Panc1 (cell line): ENCODE data around the gene SCYL3. TPM values are rescaled to one million over a fixed set of nuclear protein-coding genes. Genes with fewer than 3 reads are reported as not detected.

Experiments used
- ATAC-seq: fragments of 200-7000 bp; cut with Tn5 transposase; 2 replicates; pipeline ENCODE4 v1.9.1; 2020; ENCODE audit warnings: mild to moderate bottlenecking, moderate library complexity
- BruUV-seq: library from RNA; stranded (reverse); fragments of 400-500 nt; replicated peaks from 2 replicates; lab custom pipeline; 2021; lab: Mats Ljungman, UMichigan
- CTCF ChIA-PET: fragments of 300-600 bp; sonication (Branson Sonifier 250); formaldehyde crosslinking; loops from one replicate; lab custom pipeline; 2022; ENCODE audit warnings: antibody characterized with exemption; lab: Charles Lee
- POLR2A ChIA-PET: fragments of 300-600 bp; sonication (Branson Sonifier 250); formaldehyde crosslinking; loops from one replicate; lab custom pipeline; 2022; ENCODE audit warnings: antibody characterized with exemption; lab: Charles Lee
- DNase-seq: peaks from one replicate; pipeline ENCODE4 v3.0.0-alpha.2; 2010; ENCODE audit warnings: low read depth, low spot score
- H3K27ac ChIP-seq: 2 replicates; pipeline ENCODE4 v1.5.1; 2011; ENCODE audit warnings: mild to moderate bottlenecking, low read length, inconsistent platforms
- H3K27me3 ChIP-seq: fragments of 200-500 bp; sonication (Bioruptor generic); 2 replicates; pipeline ENCODE4 v1.6.0; 2014; ENCODE audit warnings: low read length, inconsistent platforms; ENCODE audit not compliant: control insufficient read depth, insufficient read depth
- H3K36me3 ChIP-seq: fragments of 200-500 bp; sonication (Bioruptor generic); 2 replicates; pipeline ENCODE4 v1.5.1; 2014; ENCODE audit warnings: inconsistent platforms, mild to moderate bottlenecking, low read length, moderate library complexity; ENCODE audit not compliant: control insufficient read depth, insufficient read depth
- H3K4me1 ChIP-seq: 2 replicates; pipeline ENCODE4 v1.5.1; 2011; ENCODE audit warnings: inconsistent platforms, mild to moderate bottlenecking, low read length, moderate library complexity; ENCODE audit not compliant: control insufficient read depth, insufficient read depth
- H3K4me3 ChIP-seq, 2 experiments: 2 replicates each; pipeline ENCODE4 v1.5.1; 2011 to 2012; ENCODE audit warnings: low read depth in 2 of 2, low read length in 2 of 2, mild to moderate bottlenecking in 2 of 2, inconsistent platforms in 1 of 2, moderate library complexity in 1 of 2
- H3K9me3 ChIP-seq: fragments of 200-500 bp; sonication (Bioruptor generic); 2 replicates; pipeline ENCODE4 v1.5.1; 2014; ENCODE audit warnings: low read depth, mild to moderate bottlenecking, inconsistent platforms, low read length, moderate library complexity; ENCODE audit not compliant: control insufficient read depth, insufficient read depth
- CTCF ChIP-seq: fragments of 450-650 bp; IDR thresholded peaks from 2 replicates; pipeline ENCODE4 v1.5.1; 2017; ENCODE audit warnings: mild to moderate bottlenecking
- POLR2AphosphoS5 ChIP-seq: IDR thresholded peaks from 2 replicates; pipeline ENCODE4 v1.6.1; 2012; ENCODE audit warnings: mild to moderate bottlenecking, low read depth, low read length, moderate library complexity
- SIN3A ChIP-seq: IDR thresholded peaks from 2 replicates; pipeline ENCODE4 v1.6.1; 2012; ENCODE audit warnings: low read depth, mild to moderate bottlenecking, low read length, moderate library complexity, borderline replicate concordance; ENCODE audit not compliant: insufficient read depth
- TCF7L2 ChIP-seq: IDR thresholded peaks from 2 replicates; pipeline ENCODE4 v1.6.1; 2011; ENCODE audit warnings: mild to moderate bottlenecking, low read depth, low read length, inconsistent platforms
- in situ Hi-C: cut with HindIII; loops from 2 replicates; pipeline ENCODE4 v1.10.0; 2016; ENCODE audit warnings: low sequenced_read_pairs, low pct_unique_long_range_greater_than_20kb
- intact Hi-C: fragments of 100-400 bp; cut with micrococcal nuclease; formaldehyde crosslinking; loops from one replicate; pipeline ENCODE4 v1.10.0; 2022; ENCODE audit not compliant: unreplicated experiment
- total RNA-seq: library from RNA; stranded (reverse); gene quantifications from one replicate; pipeline ENCODE4 v1.2.1, GENCODE V29; 2021; ENCODE audit not compliant: unreplicated experiment
- TF ChIP-seq, protein P1 (sequence below), 2 experiments: IDR thresholded peaks; 2 replicates each; pipeline ENCODE4 v1.6.1; 2011 to 2012; ENCODE audit warnings: low read depth in 2 of 2, control low read depth in 1 of 2, low read length in 1 of 2, mild to moderate bottlenecking in 1 of 2, moderate library complexity in 1 of 2; ENCODE audit not compliant: insufficient read depth in 1 of 2

SCYL3 gene
- total RNA-seq, 1 experiment from 2014 or later, result 7.8 TPM

- in situ Hi-C loops, result no loop called here
- Histone ChIP-seq H3K27me3 (no peaks in the 10 kb centered on the region), H3K9me3 (no peaks in the 10 kb centered on the region), H3K36me3 (peaks cover 16% of the 10 kb centered on the region), H3K27ac (no peak overlapping the region), H3K4me1 (no peaks in the 10 kb centered on the region), H3K4me3 (no peak overlapping the region)
- ChIA-PET POLR2A (no interaction called here), CTCF (no interaction called here)
- no peak for ATAC-seq
- TF ChIP-seq, protein P1, sequence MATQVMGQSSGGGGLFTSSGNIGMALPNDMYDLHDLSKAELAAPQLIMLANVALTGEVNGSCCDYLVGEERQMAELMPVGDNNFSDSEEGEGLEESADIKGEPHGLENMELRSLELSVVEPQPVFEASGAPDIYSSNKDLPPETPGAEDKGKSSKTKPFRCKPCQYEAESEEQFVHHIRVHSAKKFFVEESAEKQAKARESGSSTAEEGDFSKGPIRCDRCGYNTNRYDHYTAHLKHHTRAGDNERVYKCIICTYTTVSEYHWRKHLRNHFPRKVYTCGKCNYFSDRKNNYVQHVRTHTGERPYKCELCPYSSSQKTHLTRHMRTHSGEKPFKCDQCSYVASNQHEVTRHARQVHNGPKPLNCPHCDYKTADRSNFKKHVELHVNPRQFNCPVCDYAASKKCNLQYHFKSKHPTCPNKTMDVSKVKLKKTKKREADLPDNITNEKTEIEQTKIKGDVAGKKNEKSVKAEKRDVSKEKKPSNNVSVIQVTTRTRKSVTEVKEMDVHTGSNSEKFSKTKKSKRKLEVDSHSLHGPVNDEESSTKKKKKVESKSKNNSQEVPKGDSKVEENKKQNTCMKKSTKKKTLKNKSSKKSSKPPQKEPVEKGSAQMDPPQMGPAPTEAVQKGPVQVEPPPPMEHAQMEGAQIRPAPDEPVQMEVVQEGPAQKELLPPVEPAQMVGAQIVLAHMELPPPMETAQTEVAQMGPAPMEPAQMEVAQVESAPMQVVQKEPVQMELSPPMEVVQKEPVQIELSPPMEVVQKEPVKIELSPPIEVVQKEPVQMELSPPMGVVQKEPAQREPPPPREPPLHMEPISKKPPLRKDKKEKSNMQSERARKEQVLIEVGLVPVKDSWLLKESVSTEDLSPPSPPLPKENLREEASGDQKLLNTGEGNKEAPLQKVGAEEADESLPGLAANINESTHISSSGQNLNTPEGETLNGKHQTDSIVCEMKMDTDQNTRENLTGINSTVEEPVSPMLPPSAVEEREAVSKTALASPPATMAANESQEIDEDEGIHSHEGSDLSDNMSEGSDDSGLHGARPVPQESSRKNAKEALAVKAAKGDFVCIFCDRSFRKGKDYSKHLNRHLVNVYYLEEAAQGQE (IDR thresholded peaks at IDR 0.05; ENCODE audit: insufficient read depth in 1 of 2, low read depth in 2 of 2, low read length in 1 of 2), result no peak
- TF ChIP-seq POLR2AphosphoS5 (no peak), TCF7L2 (no peak), CTCF (no peak), SIN3A (no peak)
- DNase-seq, result no peak
- intact Hi-C loops, result no loop called here
- no TSS peak for BruUV-seq
These were observed 48.6 kb downstream of the SCYL3 start for GRCh38 chr1:169844941-169845608.

- CTCF ChIA-PET, result no interaction called here
- H3K27me3 ChIP-seq, result no peaks in the 10 kb centered on the region
- no TSS peak for BruUV-seq
- no peaks in the 10 kb centered on the region for H3K9me3 ChIP-seq
- in situ Hi-C loops, result no loop called here
- DNase-seq, result no peak
- intact Hi-C loops, result no loop called here
- TF ChIP-seq, protein P1 (IDR thresholded peaks at IDR 0.05; ENCODE audit: insufficient read depth in 1 of 2, low read depth in 2 of 2, low read length in 1 of 2), result no peak
- no peak for TF ChIP-seq TCF7L2
- no peak for TF ChIP-seq SIN3A
- no peak for TF ChIP-seq CTCF
- no peak for TF ChIP-seq POLR2AphosphoS5
- no peak overlapping the region for H3K4me3 ChIP-seq
- H3K36me3 ChIP-seq, result no peaks in the 10 kb centered on the region; the same call in 1 of the 2 replicates
- POLR2A ChIA-PET, result no interaction called here
- no peaks in the 10 kb centered on the region for H3K4me1 ChIP-seq
- no peak for ATAC-seq
- no peak overlapping the region for H3K27ac ChIP-seq
These were observed 54.8 kb downstream of the SCYL3 start for GRCh38 chr1:169838942-169839341.
